GM19193 (cell line): Measurements from ENCODE around the gene KRT84.

Experiments used
- POLR2A ChIP-seq: IDR thresholded peaks from 4 replicates; pipeline ENCODE4 v1.6.1; 2011; ENCODE audit not compliant: insufficient read depth, insufficient read length; ENCODE audit errors: extremely low read depth

Gene KRT84

GRCh38 chr12:52385226-52385702 is at the start of gene KRT84:
TSS of gene KRT84 (minus strand) at chr12:52385652. CDS start at chr12:52385585, 67 bp downstream.
- no peak for TF ChIP-seq POLR2A

GRCh38 chr12:52434760-52435530 is 49.5 kb upstream of the KRT84 start:
- TF ChIP-seq POLR2A: no peak

DNA sequence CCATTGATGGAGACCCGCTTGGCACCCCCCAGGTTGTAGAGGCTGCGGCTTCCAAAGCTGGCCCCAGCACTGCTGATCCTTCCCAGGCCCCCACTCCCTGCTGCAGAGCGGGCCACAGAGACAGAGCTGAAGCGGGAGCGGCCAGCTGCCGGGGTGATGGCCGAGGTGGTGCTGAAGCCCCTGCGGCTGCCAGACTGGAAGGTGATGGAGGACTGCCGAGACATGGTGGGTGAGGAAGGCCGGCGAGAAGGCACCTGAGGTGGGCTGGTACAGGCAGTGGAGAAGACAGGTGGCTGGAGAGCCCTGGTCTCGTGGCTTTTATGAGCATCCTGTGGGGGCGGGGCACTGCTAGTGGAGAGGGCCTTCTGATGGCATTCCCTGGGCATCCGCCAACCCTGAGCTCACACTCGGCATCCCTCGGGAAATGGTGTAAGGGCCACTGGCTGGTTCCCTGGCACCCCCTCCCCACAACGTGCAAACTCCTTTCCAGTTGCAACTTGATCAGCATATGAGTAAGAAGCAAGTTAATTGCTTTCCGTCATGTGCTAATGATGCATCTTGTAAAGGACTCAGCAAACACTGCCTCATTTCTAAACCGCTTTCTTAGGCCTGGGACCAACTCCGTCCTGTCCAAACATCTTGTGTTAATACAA is 48.8 kb upstream of the KRT84 start, which contains the start of gene KRT75:
KRT75 (minus strand) TSS at position 291 of the 653 bp plus-strand sequence; CDS start at position 224, 67 bp downstream.
- TF ChIP-seq POLR2A: no peak

- no peak for TF ChIP-seq POLR2A
These were observed 48.1 kb upstream of the KRT84 start for GRCh38 chr12:52433501-52434080.

DNA sequence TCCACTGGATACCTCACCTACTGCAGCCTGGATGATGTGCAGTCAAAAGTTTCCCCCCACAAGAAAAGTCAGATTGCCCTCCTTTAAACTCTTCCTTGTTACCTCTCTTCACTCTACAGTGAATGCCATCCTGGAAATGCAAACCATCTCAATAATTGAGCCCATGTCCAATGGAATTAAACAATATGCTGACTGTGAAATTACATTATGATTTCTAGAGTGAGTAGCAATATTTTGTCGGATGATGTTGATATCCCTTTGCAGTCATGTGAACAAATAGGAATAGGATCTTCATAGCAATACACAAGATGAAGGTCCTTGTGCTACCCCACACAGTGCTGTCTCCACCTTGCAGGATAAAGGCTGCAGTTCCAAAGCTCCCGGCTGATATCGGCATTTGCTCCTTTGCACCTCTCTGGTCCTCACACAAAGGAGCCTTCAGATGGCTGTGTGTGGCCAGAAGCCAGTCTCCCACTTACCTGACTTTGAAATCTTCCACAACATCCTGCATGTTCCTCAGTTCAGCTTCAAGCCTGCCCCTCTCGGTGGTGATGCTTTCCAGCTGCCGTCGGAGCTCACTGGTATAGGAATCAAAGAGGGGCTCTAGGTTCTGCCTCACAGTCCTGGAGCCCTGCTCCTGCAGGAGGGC is 47.2 kb upstream of the KRT84 start:
- no peak for TF ChIP-seq POLR2A

- TF ChIP-seq POLR2A: no peak
These were observed 42.7 kb upstream of the KRT84 start for GRCh38 chr12:52428121-52428520.

DNA sequence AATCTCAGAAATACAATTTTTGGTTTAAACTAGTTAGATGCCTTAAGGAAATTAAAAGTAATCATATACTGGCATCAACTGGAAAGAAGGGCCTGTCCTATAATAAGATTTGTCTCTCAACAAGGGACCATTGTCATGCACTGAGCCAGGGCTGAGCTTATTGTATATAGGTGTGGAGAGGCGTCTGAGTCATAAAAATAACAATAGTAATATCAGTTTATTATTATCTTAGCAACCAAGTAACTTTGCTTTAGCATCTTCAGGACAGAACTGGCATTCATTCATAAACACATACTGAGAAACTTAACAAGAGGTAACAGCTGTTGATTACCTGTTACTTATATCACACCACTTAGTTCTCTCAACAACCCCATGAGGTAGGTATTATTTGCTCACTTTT is 41.6 kb upstream of the KRT84 start:
- TF ChIP-seq POLR2A: no peak

DNA sequence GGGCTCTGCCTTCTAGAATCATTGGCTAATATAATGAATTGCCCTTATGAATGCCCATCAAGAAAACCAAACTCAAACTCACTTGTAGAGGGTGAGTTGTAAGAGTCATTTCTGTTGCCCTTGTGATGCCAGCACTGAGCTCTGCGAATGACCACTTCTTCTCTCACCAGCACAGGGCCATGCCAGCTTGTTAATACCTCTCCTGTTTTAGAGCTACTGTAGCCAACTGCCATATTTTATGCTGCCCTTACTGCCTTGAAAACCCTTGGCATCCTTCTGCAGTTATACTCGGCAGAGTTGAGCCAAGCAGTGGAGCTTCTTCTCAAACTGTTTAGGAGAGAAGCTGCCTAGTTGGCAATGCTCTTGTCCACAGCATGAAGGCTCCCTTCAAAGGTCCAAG is 40.6 kb upstream of the KRT84 start:
- no peak for TF ChIP-seq POLR2A

- TF ChIP-seq POLR2A: no peak
These were observed 40.0 kb upstream of the KRT84 start for GRCh38 chr12:52425466-52425865.

DNA sequence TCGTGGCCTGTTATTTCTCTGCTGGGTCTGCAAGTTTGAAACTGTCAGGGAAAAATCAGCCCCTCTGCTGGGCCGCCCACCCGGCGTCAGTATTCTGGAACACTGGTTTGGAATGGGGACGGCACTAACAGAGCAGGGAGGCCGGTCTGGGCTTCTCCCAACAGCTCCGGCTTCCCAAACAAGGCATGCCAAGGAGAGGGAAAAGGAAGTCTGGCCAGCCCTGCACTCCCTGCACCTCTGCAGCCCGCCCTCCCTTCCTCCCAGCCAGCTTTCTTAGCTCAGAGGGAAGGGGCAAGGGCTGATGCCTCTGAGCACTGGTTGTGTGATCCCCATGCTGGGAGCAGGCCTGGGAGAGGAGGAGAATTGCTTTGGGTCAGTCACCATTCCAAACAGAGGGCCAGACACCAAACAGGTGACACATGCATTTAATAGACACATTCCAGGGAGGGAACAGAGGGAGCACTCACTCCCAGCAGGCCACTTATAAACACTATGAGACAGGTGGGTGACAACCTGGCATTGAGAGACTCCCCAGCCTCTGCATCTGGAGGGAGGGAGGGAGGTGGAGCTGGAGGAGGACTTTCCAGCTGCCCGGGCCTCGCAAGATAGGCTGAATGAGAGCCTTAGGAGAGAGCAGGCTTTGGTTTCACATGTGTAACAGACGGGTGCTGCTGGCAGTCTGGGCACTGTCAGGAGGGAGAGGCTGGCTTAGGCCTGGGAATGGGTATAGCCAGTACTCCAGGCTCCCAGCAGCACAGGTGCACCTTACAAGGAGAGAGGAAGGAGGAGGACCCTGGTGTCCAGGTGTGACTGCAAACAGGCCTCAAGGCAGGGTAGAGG is 38.4 kb upstream of the KRT84 start:
- TF ChIP-seq POLR2A: no peak

GRCh38 chr12:52423035-52423434 is 37.6 kb upstream of the KRT84 start:
- no peak for TF ChIP-seq POLR2A

DNA sequence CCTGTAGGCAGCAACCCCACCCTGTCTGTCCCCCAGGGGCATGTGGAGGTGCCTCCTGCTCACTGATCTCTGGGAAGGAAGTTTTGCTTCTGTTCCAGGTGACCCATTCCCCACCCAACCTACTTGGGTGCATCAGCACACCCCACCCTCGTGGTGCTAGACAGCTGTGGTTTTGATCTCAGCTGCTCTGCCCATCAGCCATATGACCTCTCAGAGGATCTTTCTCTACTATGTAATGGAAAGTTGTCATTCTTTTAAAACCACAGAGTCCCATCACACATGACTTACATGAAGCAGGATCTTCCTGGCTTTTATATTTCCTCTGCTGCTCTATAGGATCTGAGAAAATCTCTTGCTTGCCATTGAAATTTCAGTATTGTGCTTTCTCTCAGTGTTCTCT is 34.2 kb upstream of the KRT84 start:
- no peak for TF ChIP-seq POLR2A

DNA sequence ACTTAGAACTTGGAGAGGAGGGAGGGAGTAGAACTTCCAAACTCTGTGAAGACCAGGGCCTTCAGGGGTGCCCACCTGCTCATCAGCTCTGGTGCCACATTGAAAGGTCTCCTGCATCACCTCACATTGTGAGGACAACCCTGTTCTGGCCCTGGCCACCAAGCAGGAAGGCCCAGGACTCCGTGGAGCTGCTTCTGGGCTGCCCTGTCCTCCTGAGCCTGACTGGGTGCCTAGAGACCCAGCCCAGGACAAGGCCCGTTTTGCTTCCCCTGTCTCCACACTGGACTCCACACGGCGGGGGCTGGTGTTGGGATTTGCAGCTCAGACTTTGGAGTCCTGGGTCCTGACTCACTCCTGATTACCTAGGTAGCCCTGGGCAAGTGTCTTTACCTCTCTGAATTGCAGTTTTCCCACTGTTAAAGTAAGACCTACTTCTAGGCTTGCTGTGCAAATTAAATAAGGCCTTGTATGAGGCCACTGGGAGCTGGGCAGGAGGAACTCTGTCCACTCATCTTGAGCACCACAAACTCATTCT is 33.2 kb upstream of the KRT84 start:
- TF ChIP-seq POLR2A: no peak

DNA sequence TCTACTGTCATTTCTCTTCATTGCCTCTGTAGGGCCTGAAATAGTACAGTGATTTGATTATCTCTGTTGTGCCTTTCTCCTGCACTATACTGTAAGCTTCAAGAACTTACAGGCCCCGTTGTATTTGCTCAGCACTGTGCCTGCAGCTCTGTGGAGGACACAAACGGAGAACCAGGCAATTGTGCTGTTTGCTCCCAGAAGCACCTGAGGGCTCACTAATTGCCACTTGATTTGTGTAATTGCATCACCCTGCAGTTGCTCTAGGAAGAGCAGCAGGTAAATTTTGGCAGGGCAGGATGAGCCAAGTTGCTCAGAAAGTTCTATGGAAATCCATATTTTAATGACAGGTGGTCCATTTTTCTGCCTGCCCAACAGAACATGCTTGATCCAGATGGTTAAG is 32.3 kb upstream of the KRT84 start:
- TF ChIP-seq POLR2A: no peak
